HCT116 (cell line): ENCODE measurements around the gene KLK7.

Experiments used
- CBX3 ChIP-seq: IDR thresholded peaks from 2 replicates; pipeline ENCODE4 v1.6.1; 2012; ENCODE audit warnings: low read depth
- CEBPB ChIP-seq: IDR thresholded peaks from 2 replicates; pipeline ENCODE4 v1.6.1; 2012; ENCODE audit warnings: low read depth
- CTCF ChIP-seq, 3 experiments: fragments of 200-600 bp in 1 of 3; sonication (generic) in 1 of 3; IDR thresholded peaks in 2 of 3; conservative IDR thresholded peaks in 1 of 3; 2 replicates each; pipeline ENCODE4 v1.5.1; 2012 to 2017; ENCODE audit warnings: low read depth in 2 of 3, low read length in 2 of 3, antibody characterized with exemption in 1 of 3, borderline replicate concordance in 1 of 3, control low read depth in 1 of 3, mild to moderate bottlenecking in 1 of 3, mixed read lengths in 1 of 3, mixed run types in 1 of 3, moderate library complexity in 1 of 3; ENCODE audit not compliant: insufficient read depth in 1 of 3
- EGR1 ChIP-seq: IDR thresholded peaks from 2 replicates; pipeline ENCODE4 v1.6.1; 2012; ENCODE audit warnings: low read depth
- EZH2phosphoT487 ChIP-seq: fragments of 200-600 bp; IDR thresholded peaks from 2 replicates; pipeline ENCODE4 v1.6.1; 2018; ENCODE audit warnings: antibody characterized with exemption, borderline replicate concordance
- MAX ChIP-seq: IDR thresholded peaks from 2 replicates; pipeline ENCODE4 v1.6.1; 2012
- POLR2A ChIP-seq: IDR thresholded peaks from 2 replicates; pipeline ENCODE4 v1.7.0; 2011; ENCODE audit warnings: borderline replicate concordance; ENCODE audit not compliant: insufficient read depth, insufficient read length; ENCODE audit errors: extremely low read depth
- POLR2AphosphoS5 ChIP-seq: IDR thresholded peaks from 2 replicates; pipeline ENCODE4 v1.6.1; 2011; ENCODE audit warnings: mild to moderate bottlenecking, low read depth, low read length, moderate library complexity
- REST ChIP-seq: IDR thresholded peaks from 2 replicates; pipeline ENCODE4 v1.6.1; 2012; ENCODE audit warnings: low read depth
- SIN3A ChIP-seq: IDR thresholded peaks from 2 replicates; pipeline ENCODE4 v1.6.1; 2012; ENCODE audit warnings: low read depth
- SP1 ChIP-seq: IDR thresholded peaks from 2 replicates; pipeline ENCODE4 v1.6.1; 2012; ENCODE audit warnings: low read depth
- ZNF274 ChIP-seq: fragments of 200-500 bp; sonication (Bioruptor generic); IDR thresholded peaks from 2 replicates; pipeline ENCODE4 v1.6.1; 2014; ENCODE audit warnings: mild to moderate bottlenecking, low read depth, low read length, inconsistent platforms
- TF ChIP-seq, protein P1 (sequence below): IDR thresholded peaks from 2 replicates; pipeline ENCODE4 v1.6.1; 2012

GRCh38 chr19:50972795-50973376 lies 10.8 kb downstream of the KLK7 start:
- no peak for TF ChIP-seq EGR1
- TF ChIP-seq CTCF (IDR thresholded peaks at IDR 0.05 in 2 of 3, conservative IDR thresholded peaks at IDR 0.05 in 1 of 3; ENCODE audit: borderline replicate concordance in 1 of 3, insufficient read depth in 1 of 3, low read depth in 2 of 3, low read length in 2 of 3): no peak
- no peak for TF ChIP-seq POLR2A
- TF ChIP-seq ZNF274: no peak
- peak; percentile 61 for TF ChIP-seq MAX
- TF ChIP-seq, protein P1, sequence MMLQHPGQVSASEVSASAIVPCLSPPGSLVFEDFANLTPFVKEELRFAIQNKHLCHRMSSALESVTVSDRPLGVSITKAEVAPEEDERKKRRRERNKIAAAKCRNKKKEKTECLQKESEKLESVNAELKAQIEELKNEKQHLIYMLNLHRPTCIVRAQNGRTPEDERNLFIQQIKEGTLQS: no peak
- TF ChIP-seq EZH2phosphoT487: no peak
- TF ChIP-seq SIN3A: no peak
- TF ChIP-seq CBX3: peak; percentile 88
- no peak for TF ChIP-seq CEBPB
- no peak for TF ChIP-seq REST
- TF ChIP-seq POLR2AphosphoS5: no peak
- TF ChIP-seq SP1: peak; percentile 52
